NCI-H128 (cell line): ENCODE results near the gene LSP1.

ENCODE experiments used
- DNase-seq: peaks from one replicate; lab custom pipeline; 2025; ENCODE audit not compliant: unreplicated experiment; lab: John Stamatoyannopoulos, UW

The LSP1 gene

GRCh38 chr11:1836011-1836945, 16.6 kb upstream of the LSP1 start:
- DNase-seq = no peak

- no peak for DNase-seq
These were observed 15.5 kb upstream of the LSP1 start for GRCh38 chr11:1837171-1838076.

GRCh38 chr11:1838077-1838425, 14.8 kb upstream of the LSP1 start:
- DNase-seq = no peak

- no peak for DNase-seq
These were observed 14.3 kb upstream of the LSP1 start, which contains the start of gene TNNI2 for GRCh38 chr11:1838426-1839144. TSS of gene TNNI2 (plus strand) at chr11:1838981. CDS start at chr11:1839697, 716 bp downstream.

- no peak for DNase-seq
These were observed 13.5 kb upstream of the LSP1 start for GRCh38 chr11:1839204-1839923.

GRCh38 chr11:1839924-1840779, 12.7 kb upstream of the LSP1 start:
- no peak for DNase-seq

- DNase-seq = no peak
These were observed 12.0 kb upstream of the LSP1 start for GRCh38 chr11:1840780-1841480.

- DNase-seq = no peak
These were observed 11.3 kb upstream of the LSP1 start for GRCh38 chr11:1841511-1842148.

- DNase-seq = no peak
These were observed 10.5 kb upstream of the LSP1 start for GRCh38 chr11:1842149-1843097.

GRCh38 chr11:1843098-1843473, 9.8 kb upstream of the LSP1 start:
- no peak for DNase-seq

- no peak for DNase-seq
These were observed 9.1 kb upstream of the LSP1 start for GRCh38 chr11:1843796-1844195.

- DNase-seq = no peak
These were observed 8.4 kb upstream of the LSP1 start for GRCh38 chr11:1844221-1845094.

GRCh38 chr11:1845095-1845429, 7.8 kb upstream of the LSP1 start:
- no peak for DNase-seq

- no peak for DNase-seq
These were observed 7.1 kb upstream of the LSP1 start for GRCh38 chr11:1845561-1846452.

GRCh38 chr11:1846453-1846932, 6.4 kb upstream of the LSP1 start:
- no peak for DNase-seq
